ENCODE measurements around the gene MASP1. TPM values are rescaled to one million over a fixed set of nuclear protein-coding genes. Genes with fewer than 3 reads are reported as not detected.
"Not testable (repeated sequence)": the region's sequence is repeated elsewhere in the genome, so short reads cannot be mapped to it uniquely, and the experiment has no call there.

Gene MASP1
- total and polyA plus RNA-seq, 2 experiments from 2014 or later = 397 to 517 TPM

DNA sequence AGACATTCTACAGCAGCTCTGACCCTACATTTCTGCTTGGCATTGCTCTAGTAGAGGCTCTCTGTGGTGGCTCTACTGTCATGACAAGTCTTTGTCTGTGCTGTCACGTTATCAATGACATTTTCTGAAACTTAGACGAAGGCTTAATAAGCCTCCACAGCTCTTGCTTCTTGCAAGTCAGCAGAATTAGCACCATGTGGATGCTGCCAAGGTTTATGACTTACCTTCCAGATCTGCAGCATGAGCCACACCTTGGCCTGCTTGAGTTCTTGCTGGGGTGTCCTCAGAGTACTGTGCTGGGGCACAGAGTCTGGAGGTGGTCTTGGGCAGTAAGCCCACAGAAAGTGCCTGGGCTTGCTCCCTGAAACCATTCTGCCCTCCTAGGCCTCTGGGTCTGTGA, 84.5 kb downstream of the MASP1 start:
- TF ChIP-seq, protein P1, sequence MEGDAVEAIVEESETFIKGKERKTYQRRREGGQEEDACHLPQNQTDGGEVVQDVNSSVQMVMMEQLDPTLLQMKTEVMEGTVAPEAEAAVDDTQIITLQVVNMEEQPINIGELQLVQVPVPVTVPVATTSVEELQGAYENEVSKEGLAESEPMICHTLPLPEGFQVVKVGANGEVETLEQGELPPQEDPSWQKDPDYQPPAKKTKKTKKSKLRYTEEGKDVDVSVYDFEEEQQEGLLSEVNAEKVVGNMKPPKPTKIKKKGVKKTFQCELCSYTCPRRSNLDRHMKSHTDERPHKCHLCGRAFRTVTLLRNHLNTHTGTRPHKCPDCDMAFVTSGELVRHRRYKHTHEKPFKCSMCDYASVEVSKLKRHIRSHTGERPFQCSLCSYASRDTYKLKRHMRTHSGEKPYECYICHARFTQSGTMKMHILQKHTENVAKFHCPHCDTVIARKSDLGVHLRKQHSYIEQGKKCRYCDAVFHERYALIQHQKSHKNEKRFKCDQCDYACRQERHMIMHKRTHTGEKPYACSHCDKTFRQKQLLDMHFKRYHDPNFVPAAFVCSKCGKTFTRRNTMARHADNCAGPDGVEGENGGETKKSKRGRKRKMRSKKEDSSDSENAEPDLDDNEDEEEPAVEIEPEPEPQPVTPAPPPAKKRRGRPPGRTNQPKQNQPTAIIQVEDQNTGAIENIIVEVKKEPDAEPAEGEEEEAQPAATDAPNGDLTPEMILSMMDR (IDR thresholded peaks at IDR 0.05; ENCODE audit: low read depth, low read length) = no peak
- Histone ChIP-seq H3K36me3 (no peaks in the 10 kb centered on the region), H3K27ac (no peak overlapping the region), H3K27me3 (no peaks in the 10 kb centered on the region), H3K4me1 (ENCODE audit: low read depth) (peaks cover 7% of the 10 kb centered on the region), H3K9me3 (ENCODE audit: low read depth) (no peaks in the 10 kb centered on the region), H3K4me3 (no peak overlapping the region)
- no peak for DNase-seq (ENCODE audit: low read depth in 1 of 2, low spot score in 1 of 2)

GRCh38 chr3:187205683-187206082, 85.9 kb downstream of the MASP1 start:
- peaks cover 3% of the 10 kb centered on the region for H3K4me1 ChIP-seq (ENCODE audit: low read depth)
- DNase-seq (ENCODE audit: low read depth in 1 of 2, low spot score in 1 of 2) = no peak
- no peak overlapping the region for H3K27ac ChIP-seq
- H3K9me3 ChIP-seq (ENCODE audit: low read depth) = no peaks in the 10 kb centered on the region
- TF ChIP-seq, protein P1 (IDR thresholded peaks at IDR 0.05; ENCODE audit: low read depth, low read length) = no peak
- no peak overlapping the region for H3K4me3 ChIP-seq
- no peaks in the 10 kb centered on the region for H3K27me3 ChIP-seq
- H3K36me3 ChIP-seq = no peaks in the 10 kb centered on the region

DNA sequence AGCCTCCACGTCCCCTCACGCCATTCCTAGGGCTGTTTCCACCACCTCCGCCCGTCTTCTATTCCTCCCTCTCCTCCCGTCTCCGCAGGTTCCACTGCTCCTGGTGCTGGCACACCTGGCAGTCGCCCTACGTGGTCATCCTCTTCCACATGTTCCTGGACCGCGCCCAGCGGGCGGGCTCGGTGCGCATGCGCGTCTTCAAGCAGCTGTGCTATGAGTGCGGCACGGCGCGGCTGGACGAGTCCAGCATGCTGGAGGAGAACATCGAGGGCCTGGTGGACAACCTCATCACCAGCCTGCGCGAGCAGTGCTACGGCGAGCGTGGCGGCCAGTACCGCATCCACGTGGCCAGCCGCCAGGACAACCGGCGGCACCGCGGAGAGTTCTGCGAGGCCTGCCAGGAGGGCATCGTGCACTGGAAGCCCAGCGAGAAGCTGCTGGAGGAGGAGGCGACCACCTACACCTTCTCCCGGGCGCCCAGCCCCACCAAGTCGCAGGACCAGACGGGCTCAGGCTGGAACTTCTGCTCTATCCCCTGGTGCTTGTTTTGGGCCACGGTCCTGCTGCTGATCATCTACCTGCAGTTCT, 92.0 kb downstream of the MASP1 start:
- H3K4me1 ChIP-seq (ENCODE audit: low read depth); H3K27ac ChIP-seq; DNase-seq (ENCODE audit: low read depth in 1 of 2, low spot score in 1 of 2); H3K4me3 ChIP-seq; H3K27me3 ChIP-seq; H3K36me3 ChIP-seq; H3K9me3 ChIP-seq (ENCODE audit: low read depth): not testable (repeated sequence)

DNA sequence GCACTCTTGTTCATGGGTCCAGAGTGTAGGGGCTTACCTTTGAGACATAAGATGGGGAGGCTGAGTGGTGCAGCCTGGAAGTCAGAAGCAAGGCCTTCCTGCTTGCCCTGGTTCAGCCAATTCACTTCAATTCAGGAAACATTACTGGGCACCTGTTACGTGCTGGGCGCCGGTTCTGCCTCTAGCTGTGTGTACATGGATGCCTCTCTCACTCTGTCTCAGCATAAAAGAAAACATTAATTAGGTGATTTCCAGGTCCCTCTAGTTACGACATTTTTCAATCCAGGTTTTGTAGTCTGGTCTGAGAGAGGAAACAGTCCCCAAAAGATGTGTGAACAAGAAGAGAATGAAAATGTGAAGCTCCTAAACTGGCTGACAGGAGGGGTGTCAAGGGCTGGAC, 93.0 kb downstream of the MASP1 start:
- no peak overlapping the region for H3K4me3 ChIP-seq
- no peaks in the 10 kb centered on the region for H3K27me3 ChIP-seq
- no peak overlapping the region for H3K27ac ChIP-seq
- no peaks in the 10 kb centered on the region for H3K36me3 ChIP-seq
- TF ChIP-seq, protein P1 (IDR thresholded peaks at IDR 0.05; ENCODE audit: low read depth, low read length) = no peak
- no peaks in the 10 kb centered on the region for H3K4me1 ChIP-seq (ENCODE audit: low read depth)
- no peak for DNase-seq (ENCODE audit: low read depth in 1 of 2, low spot score in 1 of 2)
- H3K9me3 ChIP-seq (ENCODE audit: low read depth) = no peaks in the 10 kb centered on the region

DNA sequence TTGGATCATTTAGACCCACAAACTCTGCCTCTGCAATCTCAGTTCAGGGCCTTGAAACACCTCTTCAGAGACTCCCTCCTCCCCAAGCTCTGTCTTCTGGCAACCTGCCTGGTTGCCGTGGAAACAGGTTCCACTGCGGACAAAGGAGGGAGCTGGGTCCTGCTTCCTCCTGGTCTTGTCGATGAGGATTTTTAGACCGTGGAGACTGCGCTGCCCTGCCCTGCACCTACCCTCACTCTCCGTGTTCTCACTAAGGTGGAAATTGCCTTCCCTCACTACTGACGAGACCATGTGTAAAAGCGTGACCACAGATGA, 94.2 kb downstream of the MASP1 start, which contains the start of gene RTP1:
Gene RTP1 (plus strand): TSS at position 152 of the 315 bp plus-strand sequence. CDS start 30 bp downstream, at position 182.
- no peak within 1 kb of the TSS for H3K4me3 ChIP-seq
- TF ChIP-seq, protein P1 (IDR thresholded peaks at IDR 0.05; ENCODE audit: low read depth, low read length) = no peak

DNA sequence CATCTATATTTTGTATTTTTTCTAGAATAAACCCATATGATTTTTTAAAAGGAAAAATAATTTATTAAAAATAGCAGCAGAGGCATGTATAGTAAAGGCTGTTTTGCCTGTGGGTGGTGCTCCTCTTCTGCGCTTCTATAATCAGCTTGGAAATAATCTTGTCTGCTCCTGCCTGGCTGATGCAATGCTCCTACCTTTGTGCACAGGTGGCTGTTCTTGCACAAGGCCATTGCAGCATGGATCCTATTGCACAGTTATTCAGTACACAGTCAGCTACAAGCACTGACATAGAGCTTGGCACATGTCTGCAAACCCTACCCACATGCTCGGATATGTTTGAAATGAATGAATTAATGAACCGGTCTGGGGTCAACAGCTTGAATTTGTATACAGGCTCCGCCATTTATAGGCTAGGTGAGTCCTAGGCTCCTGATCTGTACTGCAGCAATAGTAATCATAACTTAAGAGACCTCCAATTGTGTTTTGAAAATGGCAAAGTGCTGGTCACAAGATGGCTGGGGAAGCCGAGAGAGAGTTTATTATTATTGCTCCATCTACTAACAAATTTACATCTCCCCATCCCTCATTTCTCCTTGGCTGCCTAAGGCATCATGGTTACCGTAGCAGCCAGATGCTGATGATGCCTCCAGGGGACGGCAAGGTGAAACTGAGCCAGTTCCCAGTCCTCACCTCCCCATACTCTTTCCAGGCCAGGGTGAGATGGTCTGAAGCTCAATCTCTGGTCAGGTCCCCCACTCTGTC, 94.8 kb downstream of the MASP1 start:
- Histone ChIP-seq H3K9me3 (ENCODE audit: low read depth) (no peaks in the 10 kb centered on the region), H3K36me3 (no peaks in the 10 kb centered on the region), H3K27me3 (no peaks in the 10 kb centered on the region), H3K4me1 (ENCODE audit: low read depth) (no peaks in the 10 kb centered on the region), H3K4me3 (no peak overlapping the region), H3K27ac (no peak overlapping the region)
- no peak for DNase-seq (ENCODE audit: low read depth in 1 of 2, low spot score in 1 of 2)
- TF ChIP-seq, protein P1 (IDR thresholded peaks at IDR 0.05; ENCODE audit: low read depth, low read length) = no peak

More for the DNA sequence above, 94.2 kb downstream of the MASP1 start, which contains the start of gene RTP1:
- no peaks in the 10 kb centered on the region for H3K36me3 ChIP-seq
- no peaks in the 10 kb centered on the region for H3K27me3 ChIP-seq
- no peak within 1 kb of the TSS for H3K27ac ChIP-seq
- no peaks in the 10 kb centered on the region for H3K4me1 ChIP-seq (ENCODE audit: low read depth)
- no peaks in the 10 kb centered on the region for H3K9me3 ChIP-seq (ENCODE audit: low read depth)
- no peak for DNase-seq (ENCODE audit: low read depth in 1 of 2, low spot score in 1 of 2)
